NCI-H345 treated with DMSO at 0.1 percent for 48 hours (cell line): ENCODE measurements around the gene ZNF570.

Experiments used
- DNase-seq: peaks from one replicate; lab custom pipeline; 2025; ENCODE audit not compliant: unreplicated experiment; lab: John Stamatoyannopoulos, UW

The ZNF570 gene

DNA sequence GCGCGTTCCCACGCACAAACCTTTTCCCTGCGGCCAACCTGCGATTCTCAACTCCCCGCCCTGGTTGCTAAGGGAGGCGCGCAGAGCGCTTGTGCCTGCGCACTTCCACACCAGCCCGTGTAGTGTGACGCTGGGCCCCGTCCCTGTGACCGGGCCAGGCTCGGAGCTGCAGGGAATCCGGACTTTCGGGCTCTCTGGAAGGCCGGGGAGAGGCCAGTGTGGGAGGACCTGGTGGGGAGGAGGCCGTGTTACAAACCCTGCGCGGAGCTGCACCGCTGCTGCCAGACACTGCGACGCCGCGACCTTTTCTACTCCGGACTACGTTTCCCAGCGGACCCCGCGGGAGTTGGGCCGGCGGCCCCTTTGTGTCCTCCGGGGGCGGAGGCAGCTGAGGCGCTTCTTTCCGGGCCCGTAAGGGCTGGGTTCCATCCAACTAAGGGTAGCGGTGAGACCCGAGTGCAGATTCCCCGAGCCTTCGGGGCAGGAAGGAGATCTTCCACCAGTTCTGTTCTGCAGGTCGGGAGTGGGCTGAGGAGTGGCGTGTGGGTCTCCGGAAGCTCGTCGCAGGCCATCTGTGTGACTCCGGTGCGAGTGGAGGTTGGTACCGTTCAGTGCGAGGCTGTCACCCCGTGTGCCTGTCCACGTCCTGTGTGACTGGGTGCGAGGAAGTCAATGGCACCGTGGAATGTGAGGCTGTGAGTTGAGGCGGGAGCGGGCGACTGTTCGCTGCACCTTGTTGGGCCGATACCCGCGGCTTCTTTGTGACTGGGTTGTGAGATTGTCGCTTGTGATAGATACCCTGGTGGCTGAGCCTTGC, at the start of gene ZNF570:
TSS of gene ZNF570 (plus strand) at position 396 of the 817 bp plus-strand sequence. CDS start 999 bp downstream, outside the sequence.
- peak; percentile 98 for DNase-seq

DNA sequence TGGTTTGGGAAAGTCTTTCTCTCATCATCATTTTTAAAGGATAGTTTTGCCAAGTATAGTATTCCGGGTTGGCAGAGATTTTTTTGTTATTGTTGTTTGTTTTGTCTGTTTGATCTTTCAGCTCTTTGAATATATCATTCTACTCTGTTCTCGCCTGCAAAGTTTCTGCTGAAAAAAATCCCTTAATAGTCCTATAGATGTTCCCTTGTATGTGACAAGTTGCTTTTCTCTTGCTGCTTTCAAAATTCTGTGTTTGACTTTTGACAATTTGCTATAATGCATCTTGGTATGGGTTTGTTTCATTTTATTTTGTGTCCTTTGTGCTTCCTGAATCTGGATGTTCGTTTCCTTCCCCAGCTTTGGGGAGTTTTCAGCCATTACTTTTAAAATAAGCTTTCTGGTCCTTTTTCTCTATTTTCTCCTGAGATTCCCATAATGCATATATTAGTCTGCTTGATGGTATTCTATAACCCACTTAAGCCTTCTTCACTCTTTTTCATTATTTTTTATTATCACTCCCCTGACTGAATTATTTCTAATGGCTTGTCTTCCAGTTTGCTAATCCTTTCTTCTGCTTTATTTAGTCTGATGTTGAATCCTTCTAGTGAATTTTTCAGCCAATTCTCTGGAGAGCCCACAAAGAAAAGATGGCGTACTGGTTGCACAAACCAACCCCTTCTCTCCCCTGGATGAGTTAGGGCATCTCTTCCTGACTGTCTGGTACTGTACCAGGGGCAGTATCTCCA, 16.5 kb upstream of the ZNF570 start:
- DNase-seq, result no peak

DNA sequence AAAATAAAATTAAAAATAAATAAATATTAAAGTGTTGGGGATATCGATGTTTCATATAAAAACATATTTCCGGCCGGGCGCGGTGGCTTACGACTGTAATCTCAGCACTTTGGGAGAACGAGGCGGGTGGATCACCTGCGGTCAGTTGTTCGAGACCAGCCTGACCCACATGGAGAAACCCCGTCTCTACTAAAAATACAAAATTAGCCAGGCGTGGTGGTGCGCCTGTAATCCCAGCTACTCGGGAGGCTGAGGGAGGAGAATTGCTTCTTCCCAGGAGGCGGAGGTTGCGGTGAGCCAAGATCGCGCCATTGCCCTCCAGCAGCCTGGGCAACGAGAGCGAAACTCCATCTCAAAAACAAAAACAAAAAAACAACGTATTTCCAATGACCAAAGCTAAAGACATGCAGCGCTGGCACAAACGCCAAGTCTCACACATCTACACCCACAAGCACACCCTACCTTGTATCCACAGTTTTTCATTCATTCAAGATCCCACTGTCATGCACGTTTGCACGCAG, 2.8 kb upstream of the ZNF570 start:
- no peak for DNase-seq

DNA sequence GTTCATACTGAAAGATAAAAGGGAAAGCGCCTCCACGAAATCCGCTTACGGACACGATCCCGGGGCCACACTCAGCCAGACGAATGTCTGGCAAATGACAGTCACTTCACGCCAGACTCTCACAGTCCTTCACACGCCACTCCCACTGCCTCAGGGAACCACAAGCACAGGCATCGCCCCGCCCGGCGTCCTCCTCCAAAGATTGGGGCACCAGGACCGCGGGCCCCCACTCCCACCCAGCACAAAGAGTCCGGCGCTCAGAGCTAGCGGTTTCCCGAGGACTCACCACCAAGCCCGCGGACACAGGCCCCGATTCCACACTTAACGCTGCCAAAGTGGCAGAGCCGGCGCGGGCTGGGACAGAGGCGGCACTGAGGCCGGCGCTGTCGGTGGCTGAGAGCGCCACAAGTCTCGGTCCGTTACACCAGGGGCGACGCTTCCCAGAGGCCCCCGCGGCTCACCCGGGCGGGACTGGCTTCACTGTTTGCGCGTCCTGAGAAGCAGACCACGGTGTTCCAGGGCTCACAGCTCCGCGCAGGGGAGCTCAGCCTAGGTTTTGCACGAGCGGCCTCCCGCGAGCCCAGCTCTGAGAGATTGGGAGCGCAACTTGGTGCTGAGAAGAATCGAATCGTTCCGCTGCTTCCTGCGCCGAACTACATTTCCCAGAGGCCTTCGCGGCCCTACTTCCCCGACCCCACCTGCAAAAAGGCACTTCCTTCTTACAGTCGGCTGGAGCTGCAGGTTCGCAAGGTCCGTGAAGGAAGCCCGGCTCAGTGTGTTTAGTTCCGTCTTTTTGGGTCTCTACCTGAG, 2.2 kb upstream of the ZNF570 start, which contains the start of gene ZNF569:
TSS of gene ZNF569 (minus strand) at position 647 of the 810 bp plus-strand sequence. CDS start 22,523 bp downstream, outside the sequence.
- peak; percentile 99 for DNase-seq

DNA sequence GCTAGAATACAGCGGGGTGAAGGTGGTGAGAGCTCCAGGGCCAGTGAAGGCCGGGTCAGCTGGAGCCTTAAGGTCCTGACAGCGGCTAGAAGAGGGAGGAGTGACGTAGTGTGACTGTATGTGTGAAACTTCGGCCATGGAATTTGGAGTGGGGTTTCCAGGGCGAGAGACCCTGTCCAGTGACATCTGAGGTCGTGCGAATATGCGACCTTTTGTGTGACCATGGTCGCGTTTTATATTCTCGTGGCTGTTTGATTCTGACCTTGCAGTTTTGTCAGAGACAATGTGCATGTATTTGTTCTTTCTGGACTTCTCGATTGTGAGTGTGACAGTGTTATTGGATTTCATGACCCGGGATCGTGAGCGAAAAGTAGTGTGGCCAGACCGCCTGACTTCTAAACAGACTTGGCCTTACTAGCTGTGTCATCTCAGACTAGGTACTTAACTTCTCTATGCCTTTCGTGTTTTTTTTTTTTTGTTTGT, 1.5 kb upstream of the ZNF570 start:
- peak; percentile 73 for DNase-seq

DNA sequence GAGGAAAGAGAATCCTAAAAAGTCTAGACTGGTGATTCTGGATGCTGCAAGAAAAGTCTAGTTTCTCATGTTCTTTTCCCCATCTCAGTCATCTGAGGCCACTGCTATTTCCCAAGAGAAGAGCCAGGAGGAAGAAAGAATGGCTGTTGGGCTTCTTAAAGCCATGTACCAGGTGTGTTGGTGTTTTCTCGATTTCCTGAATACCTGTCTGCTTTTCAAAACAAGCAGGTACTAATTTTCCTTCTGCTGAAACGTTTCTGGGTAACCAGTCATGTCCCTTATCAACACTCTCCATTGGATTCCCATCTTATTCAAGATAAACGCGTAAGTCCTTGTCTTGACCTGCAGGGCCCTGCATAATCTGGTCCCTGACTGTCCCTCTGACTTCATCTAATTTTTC, 1.1 kb downstream of the ZNF570 start:
- DNase-seq, result no peak

DNA sequence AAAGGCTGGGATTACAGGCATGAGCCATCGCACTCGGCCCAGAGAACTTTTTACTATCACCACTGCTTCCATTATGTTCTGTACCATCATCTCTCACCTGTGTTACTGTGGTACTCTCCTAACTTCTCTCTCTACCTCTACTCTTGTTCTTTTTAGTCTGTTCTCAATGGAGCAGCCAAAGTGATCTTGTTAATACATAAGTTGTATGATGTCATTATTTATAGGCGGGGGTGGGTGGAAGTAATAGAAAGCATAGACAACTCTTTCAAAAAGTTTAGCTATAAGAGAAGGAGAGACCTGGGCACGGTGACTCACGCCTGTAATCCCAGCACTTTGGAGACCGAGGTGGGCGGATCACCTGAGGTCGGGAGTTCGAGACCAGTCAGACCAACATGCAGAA, 3.0 kb downstream of the ZNF570 start:
- no peak for DNase-seq

DNA sequence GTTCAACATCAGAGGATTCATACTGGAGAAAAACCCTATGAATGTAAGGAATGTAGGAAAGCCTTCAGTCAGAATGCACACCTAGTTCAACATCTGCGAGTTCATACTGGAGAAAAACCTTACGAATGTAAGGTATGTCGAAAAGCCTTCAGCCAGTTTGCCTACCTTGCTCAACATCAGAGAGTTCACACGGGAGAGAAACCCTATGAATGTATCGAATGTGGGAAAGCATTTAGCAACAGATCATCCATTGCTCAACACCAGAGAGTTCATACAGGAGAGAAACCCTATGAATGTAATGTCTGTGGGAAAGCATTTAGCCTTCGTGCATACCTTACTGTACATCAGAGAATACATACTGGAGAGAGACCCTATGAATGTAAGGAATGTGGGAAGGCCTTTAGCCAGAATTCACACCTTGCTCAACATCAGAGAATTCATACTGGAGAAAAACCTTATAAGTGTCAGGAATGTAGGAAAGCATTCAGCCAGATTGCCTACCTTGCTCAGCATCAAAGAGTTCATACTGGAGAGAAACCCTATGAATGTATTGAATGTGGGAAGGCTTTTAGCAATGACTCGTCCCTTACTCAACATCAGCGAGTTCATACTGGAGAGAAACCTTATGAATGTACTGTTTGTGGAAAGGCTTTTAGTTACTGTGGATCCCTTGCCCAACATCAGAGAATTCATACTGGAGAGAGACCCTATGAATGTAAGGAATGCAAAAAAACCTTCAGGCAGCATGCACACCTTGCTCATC, 15.4 kb downstream of the ZNF570 start:
- DNase-seq, result no peak

DNA sequence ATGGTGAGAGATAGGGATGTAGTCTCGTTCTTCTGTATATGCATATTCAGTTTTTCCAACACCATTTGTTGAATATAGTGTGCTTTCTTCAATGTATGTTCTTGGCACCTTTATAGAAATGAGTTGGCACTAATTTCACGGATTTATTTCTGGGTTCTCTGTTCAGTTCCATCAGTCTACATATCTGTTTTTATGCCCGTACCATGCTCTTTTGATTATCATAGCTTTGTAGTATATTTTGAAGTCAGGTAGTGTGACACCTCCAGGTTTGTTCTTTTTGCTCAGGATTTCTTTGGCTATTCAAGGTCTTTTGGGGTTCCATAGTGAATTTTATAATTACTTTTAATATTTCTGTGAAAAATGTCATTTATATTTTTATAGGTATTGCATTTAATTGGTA, 23.1 kb downstream of the ZNF570 start:
- DNase-seq, result no peak

DNA sequence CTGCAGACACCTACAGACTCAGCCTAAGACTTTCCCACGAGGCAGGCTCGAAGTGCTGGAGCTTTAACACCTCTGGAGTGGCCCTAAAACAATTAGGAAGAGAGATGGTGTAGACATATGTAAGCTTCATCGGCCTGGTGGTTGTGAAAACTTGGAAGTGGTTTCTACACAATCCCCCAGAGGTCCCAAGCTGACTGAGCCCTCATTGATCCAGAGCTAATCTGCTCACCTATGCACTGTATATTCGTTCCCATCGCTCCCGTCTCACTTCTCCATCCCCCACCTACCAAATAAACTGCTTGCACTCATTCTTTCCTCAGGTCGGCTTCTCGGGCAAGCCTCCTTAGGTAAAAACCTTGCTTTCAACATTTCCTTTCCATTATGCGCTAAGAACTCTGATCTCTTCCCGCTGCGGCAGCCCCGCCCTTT, 36.8 kb downstream of the ZNF570 start:
- no peak for DNase-seq

DNA sequence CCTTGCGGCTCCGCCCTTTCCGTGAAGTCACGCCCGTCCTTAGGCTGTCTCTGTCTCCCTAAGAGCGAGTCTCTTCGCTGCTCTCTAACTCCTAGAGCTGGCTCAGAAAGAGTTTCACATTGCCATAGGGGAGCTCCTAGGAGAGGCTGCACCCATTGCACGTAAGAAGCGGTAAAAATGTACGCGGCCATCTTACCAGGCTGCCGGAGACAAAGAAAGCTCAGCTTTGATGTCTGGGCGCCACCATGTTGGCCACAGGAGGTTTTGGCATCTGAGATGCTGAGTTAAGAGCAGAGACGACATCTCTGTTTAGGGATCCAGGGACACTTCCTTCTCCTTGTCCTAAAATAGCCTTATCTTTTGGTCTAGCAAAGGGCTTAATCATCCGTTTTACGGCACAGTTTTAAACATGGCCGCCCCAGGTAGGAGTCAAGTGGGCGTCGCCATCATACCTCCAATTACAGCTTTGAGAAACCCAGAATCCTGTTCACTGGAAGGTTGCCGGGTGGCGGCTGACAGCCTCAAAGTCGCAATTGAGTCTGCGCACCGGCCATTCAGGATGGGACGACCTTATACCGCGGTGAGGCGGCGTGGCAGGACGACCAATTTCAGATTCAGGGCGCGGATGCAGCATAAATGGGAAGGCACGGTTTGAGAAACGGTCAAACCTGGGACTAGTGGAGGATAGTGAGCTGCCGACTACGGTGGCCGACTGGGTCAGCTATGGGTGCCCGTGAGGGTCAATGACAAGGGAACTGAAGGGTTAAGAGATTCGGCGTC, 37.4 kb downstream of the ZNF570 start, which contains the start of gene ZNF793:
TSS of gene ZNF793 (plus strand) at position 553 of the 780 bp plus-strand sequence. CDS start 16,501 bp downstream, outside the sequence.
- DNase-seq, result peak; percentile 98

DNA sequence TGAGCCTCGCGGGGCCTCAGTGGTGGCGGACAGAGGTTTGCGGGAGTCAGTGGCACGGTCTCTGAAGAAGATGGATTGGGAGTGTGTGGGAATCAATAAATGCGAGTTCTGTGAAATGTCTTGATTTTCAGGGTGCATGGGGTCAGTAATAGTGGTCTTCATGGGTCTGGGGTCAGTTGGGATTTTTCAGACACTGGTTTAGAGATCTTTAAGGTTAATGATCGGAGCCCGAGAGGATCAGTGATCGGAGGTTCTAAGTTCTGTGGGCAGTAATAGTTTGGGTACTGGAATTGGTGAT, 38.0 kb downstream of the ZNF570 start:
- DNase-seq, result no peak

DNA sequence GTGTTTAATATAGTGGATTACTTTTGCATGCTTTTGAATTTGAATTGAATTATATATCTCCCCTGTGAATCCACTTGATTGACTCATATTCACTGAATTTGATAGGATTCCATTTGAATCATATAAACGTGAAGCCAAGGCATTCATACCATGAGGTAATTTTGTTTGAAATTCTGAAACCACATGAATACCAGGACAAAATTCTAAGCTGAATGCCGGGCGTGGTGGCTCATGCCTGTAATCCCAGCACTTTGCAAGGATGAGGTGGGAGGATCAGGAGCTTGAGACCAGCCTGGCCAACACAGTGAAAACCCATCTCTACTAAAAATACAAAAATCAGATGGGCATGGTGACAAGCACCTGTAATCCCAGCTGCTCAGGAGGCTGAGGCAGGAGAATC, 42.0 kb downstream of the ZNF570 start:
- DNase-seq, result no peak

DNA sequence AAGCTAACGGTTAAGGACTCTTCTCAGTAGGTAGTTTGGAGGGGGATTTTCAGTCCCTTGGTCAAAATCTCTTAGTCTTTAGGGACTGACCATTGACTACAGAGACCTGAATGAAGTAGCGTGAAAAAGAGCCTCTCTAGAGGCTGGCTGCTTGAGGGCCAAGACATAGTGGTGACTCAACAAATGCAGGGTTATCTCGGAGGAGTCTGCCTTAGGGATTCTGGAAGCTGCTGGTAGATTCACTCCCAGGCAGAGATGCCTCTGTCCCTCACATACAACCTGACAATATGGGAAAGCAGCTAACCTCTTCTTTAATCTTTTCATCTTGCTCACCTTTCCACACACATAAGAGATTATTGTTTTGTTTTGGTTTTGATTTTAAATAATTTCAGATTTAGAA, 42.7 kb downstream of the ZNF570 start:
- DNase-seq, result no peak

DNA sequence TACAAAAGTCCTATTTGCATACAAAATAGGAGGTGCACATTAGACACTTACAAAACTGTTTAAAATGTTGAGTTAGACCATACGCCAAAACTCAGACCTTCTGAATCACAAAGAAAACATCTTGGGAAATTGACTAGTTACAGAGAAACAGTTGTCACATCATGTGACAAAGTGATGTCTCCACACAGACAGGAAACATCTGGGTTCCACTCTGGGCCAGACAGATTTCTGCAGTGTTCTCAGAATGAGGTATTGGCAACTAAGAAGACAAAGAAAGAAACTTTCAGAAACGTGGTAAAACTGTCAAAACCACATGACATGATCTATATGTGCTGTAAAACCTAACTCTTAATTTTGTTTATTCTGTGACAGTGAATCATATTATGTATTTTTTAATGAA, 44.2 kb downstream of the ZNF570 start:
- no peak for DNase-seq

DNA sequence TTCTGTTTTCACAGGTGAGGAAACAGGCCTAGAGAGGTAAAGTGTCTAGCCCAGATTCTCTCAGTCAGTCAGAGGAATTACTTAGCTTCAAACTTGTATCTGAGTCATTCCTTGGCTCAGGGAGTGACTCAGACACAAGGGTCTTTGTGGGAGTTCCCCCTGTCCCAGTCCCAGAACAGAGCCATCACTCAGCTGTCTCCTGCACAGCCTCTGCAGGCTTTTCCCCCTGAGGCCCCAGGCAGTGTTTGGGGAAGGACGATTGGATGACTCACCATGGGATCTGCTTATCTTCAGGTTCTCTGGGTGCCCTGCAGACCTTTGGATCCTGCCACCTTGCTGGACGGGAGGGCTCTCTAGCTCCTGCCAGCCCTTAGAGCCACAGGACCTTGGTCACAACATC, 50.7 kb downstream of the ZNF570 start:
- DNase-seq, result no peak

DNA sequence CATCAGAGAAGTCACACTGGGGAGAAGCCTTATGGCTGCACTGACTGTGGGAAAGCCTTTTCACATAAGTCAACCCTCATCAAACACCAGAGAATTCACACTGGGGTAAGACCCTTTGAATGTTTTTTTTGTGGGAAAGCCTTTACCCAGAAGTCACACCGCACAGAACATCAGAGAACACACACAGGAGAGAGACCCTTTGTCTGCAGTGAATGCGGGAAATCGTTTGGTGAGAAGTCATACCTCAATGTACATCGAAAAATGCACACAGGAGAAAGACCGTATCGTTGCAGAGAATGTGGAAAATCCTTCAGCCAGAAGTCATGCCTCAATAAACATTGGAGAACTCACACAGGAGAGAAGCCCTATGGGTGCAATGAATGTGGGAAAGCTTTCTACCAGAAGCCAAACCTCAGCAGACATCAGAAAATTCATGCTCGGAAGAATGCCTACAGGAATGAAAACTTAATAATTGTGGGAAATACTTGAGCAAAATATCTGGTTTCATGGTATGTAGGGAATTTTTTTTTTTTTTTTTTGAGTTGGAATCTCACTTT, 68.3 kb downstream of the ZNF570 start:
- DNase-seq, result no peak
